AG08395 (cell line): ENCODE results near the gene CREBRF.
"Not testable (repeated sequence)": the region's sequence is repeated elsewhere in the genome, so short reads cannot be mapped to it uniquely, and the experiment has no call there.

Experiments used
- DNase-seq: peaks from one replicate; pipeline ENCODE4 v3.0.0; 2012; ENCODE audit warnings: mixed read lengths, low spot score

CREBRF gene

DNA sequence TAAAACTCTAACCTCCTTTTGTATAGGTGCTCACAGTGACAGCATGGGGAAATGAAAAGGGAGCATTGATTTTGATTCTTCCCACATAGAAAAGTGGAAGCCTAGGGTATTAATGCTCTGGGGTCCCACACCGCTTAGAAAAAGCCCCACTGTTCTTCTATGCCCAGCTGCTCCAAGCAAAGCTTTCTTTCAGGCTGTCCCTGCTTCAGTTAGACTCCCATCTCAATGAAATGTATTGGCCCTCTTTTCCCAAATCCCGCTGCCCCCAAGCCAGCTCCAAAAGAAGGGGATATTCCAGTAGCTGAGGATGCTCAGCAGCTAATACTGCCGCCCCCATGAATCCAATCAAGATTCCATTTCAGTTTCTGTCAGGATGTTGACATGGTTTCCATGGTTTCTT lies 17.0 kb upstream of the CREBRF start:
- no peak for DNase-seq

GRCh38 chr5:173039964-173040363 lies 16.2 kb upstream of the CREBRF start:
- no peak for DNase-seq

GRCh38 chr5:173041881-173042762 lies 14.0 kb upstream of the CREBRF start:
- DNase-seq: no peak

DNA sequence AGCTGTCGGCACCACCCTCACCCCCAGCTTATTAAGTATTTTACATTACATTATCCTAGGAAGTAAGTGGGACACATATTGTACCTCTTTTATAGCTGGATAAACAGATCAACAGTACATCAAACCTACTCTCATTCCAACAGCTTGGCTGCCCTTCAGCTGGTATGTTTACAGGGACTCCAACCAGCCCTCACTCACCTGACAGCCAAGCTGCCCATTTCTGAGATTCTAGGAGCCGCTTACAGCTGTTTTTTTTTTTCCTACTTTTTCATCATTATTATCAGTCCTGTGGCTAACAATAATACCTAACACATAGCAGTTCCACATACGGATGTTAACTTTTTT lies 13.4 kb upstream of the CREBRF start:
- no peak for DNase-seq

DNA sequence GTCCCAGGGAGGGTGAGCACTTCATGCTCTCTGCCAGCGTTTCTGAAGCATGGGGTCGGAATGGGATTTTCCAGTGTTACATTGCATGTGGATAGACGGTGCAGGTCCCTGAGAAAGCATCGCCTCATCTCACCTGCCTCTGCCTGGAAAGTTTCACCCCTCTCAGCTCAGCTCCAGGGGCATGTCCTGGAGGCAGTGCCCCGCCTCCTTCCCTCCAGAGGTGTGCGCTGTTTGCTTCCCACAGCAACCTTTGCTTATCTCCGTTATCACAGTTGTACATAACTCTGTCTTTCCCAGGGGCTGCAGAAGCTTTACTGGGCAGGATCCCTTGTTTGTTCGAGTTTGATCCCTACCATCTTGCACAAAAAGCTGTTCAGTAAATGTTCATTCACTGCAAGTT lies 10.7 kb upstream of the CREBRF start:
- no peak for DNase-seq

DNA sequence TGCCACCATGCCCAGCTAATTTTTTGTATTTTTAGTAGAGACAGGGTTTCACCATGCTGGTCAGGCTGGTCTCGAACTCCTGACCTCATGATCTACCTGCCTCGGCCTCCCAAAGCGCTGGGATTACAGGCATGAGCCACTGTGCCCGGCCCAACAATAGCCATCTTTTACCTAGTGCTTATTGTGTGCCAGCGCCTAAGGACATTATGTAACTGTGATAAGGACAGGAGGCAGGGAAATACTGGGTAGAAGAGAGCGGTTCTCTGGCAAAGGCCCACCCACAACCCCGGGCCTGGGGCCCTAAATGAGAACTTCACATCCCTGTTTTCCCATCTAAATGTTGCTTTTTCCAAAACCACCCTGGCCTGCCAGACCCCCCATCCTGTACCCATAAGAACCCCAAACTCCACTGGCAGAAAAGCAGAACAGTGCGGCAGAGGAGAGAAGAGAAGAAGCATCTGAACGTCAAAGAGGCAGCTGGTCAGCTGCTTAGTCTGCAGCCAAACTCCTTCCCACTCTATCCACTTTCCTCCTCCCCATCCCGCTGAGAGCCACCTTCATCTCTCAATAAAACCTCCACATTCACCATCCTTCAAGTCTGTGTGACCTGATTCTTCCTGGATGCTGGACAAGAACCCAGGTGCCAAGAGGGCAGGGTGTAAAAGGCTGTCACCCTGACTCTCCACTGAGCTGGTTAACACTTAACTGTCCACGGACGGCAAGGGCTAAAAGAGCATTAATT lies 8.9 kb upstream of the CREBRF start:
- not testable (repeated sequence) for DNase-seq

GRCh38 chr5:173047838-173048105 lies 8.4 kb upstream of the CREBRF start:
- no peak for DNase-seq

- peak; percentile 26 for DNase-seq
Observed at GRCh38 chr5:173050791-173051190, 5.4 kb upstream of the CREBRF start.

DNA sequence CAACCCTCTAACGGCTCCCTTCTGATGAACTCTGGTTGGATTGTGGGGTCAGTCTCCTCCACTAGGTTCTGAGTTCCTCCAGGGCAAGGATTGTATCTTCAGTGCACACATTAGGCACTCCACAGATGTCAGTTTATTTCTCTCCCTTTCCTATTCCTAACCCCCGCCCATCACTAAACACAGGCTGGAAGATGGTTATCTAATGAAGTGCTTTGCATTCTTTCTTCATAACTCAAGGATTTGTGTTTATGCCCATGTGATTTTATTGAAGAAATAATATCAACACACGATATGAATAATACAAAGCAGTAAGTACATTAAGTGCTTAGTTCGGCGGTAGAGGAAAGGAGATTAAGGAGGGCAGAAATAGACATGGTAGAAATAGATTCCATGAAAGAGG lies 4.4 kb upstream of the CREBRF start:
- peak; percentile 39 for DNase-seq

GRCh38 chr5:173053041-173053440 lies 3.1 kb upstream of the CREBRF start:
- no peak for DNase-seq

GRCh38 chr5:173055042-173055721 lies 970 bp upstream of the CREBRF start:
- DNase-seq: no peak

DNA sequence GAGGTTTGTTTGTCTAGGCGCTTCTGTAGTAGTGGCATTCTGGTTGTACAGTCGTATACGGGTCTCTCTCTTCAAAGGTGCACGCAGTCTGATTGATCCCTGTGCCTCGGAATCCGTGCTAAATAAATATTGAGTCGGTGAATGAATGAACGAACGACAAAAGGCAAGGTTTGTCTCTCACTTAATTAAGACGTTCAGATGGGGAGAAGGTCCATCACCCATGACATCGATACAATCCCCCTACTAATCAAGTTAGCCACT lies 500 bp upstream of the CREBRF start:
- DNase-seq: no peak

GRCh38 chr5:173056783-173057061 lies 570 bp downstream of the CREBRF start:
- DNase-seq: peak; percentile 62

DNA sequence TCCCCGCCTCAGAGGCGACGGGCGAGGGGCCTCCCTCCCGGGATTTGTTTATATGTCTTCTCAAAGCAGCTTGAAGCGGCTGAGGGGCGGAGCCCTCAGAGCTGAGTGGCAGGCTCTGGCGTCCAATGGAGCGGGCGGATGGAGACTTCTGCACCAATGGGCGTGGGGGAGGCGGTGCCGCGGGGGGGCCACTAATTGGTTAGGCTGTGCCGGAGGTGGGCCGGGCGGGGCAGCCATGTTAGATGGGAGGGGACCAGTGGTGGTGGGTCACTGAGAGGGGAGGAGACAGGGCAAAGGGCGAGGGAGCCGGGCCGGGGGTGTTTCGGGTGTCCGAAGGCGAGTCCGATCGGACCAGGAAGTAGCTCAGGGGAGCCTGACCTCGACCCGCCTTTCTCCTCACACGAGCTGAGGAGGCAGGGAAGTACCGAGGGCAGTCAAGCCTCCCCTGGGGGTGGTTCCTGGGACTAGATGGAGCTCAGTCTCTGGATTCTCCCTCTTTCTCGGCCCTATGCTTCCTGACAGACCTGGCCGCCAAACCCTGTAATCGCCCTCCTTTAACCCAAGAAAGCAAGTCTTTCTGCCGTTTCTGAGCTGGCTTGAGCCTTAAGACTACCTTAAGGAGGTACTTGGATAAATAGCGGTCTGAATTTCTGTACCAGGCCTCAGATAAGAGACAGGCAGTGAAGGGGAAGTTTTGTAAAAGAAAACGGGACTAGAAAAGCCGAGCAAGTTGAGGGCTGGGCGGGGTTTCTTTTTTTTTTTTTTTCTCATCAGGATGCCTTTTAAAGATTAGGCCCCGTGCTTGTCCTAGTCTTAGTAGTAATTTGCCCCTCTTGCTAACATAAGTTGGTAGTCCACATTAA lies 1.1 kb downstream of the CREBRF start:
- DNase-seq: peak; percentile 99

DNA sequence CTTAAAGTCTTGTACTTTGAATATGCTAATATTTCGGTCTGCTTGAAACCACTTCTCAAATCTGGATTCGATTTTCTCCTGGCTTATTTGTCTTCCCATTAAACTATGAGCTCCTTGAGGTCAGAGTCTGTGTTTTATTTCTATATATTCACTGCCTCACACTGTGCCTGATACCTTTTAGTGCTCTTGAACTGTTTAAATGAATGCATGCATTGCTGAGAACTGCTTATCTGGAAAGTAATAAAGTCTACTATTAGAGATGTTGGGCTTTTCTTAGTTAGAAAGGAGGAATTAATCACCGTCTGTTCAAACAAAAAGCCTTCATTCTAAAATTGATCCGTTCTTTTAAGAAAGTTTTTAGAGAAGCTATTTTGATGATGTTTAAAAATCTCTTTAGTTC lies 6.0 kb downstream of the CREBRF start:
- DNase-seq: no peak

DNA sequence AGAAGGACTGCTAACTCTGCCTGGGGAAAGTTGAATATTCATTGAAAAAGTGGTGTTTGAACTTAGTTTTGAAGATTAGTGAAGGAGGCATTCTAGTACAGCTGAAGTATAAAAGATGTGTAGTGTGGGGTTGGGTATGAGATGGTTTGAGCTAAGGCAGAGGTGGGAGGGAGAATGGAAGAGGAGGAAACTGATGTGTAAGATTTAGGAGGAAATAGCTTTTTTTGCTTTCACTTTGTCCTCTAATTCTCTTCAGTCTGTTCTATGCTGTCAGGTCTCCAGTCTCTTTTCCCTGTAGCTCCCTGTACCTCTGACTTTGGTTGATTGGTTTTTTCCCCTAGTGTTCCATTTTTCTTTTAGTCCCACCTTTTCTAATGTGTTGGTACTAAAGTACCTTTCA lies 9.0 kb downstream of the CREBRF start:
- no peak for DNase-seq

DNA sequence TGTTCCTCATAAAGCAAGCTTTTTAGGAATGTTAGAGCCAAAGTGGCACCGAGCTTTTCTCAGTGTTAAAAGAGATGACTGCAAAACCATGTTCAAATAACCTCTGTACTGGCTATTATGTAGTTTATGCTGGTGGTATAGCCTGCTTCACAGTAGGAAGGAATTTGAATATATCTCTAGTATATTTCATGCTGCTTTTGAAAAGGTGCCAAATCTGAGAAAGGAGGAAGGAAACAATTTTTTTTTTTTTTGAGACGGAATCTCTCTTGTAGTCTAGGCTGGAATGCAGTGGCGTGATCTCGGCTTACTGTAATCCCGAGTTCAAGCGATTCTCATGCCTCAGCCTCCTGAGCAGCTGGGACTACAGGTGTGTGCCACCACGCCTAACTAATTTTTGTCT lies 13.5 kb downstream of the CREBRF start:
- DNase-seq: no peak

- no peak for DNase-seq
Observed at GRCh38 chr5:173075137-173075843, 19.1 kb downstream of the CREBRF start.

- no peak for DNase-seq
Observed at GRCh38 chr5:173075970-173076369, 19.8 kb downstream of the CREBRF start.

DNA sequence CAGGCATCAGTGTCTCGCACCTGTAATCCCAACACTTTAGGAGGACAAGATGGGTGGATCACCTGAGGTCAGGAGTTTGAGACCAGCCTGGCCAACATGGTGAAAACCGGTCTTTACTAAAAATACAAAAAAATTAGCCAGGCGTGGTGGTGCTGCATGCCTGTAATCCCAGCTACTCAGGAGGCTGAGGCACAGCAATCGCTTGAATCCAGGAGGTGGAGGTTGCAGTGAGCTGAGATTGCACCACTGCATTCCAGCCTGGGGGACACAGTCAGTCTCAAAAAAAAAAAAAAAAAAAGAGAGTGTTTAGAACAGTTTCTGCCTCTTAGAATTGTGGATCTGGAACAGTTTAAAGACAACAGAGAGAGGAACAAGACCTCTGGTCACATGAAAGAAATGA lies 20.3 kb downstream of the CREBRF start:
- not testable (repeated sequence) for DNase-seq

- DNase-seq: no peak
Observed at GRCh38 chr5:173078878-173079277, 22.7 kb downstream of the CREBRF start.

GRCh38 chr5:173089581-173089980 lies 33.4 kb downstream of the CREBRF start:
- DNase-seq: no peak
